ENCODE results near the gene BRMS1. TPM values are rescaled to one million over a fixed set of nuclear protein-coding genes. Genes with fewer than 3 reads are reported as not detected.

The BRMS1 gene
- total RNA-seq, 1 experiment from 2014 or later: 80.5 TPM

DNA sequence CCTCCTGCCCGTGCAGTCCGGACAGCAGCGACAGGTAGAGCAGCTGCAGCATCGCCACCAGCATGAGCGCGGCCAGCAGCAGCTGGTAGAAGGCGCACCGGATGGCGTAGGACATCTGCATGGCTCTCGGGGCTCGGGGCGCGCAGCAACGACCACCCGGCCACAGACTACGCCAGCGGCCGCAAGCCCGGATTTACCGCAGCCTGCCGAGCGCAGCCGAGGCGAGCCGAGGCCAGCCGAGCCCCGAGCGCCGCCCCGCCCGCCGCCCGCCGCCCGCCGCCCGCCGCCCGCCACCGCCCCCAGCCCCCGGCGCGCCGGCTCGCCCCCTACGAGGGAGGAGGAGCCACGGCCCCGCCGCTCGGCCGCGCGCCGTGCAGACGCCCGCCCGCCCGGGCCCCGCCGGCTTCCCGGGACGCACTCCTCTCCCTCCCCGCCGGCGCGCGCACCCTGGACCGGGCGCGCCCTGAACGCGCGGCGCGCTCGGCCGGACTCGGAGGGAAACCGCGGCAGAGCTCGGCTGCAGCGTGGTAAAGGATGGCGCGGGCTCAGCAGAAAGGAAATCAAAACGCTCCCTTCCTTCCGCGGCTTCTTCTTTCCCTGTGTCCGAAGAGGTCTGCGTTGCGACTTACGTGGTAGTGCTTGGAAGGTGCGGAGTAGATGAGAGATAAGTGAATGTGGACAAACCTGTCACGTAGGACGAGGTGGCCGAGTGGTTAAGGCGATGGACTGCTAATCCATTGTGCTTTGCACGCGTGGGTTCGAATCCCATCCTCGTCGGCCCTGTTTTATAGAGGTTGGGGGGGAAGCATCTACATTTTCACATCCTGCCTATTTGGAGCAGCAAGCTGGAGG lies 2.7 kb upstream of the BRMS1 start, which contains the start of gene B4GAT1:
Gene B4GAT1, minus strand, starts transcription at position 205 of the 852 bp plus-strand sequence. Its CDS starts 84 bp downstream, at position 121.
- CTCF ChIA-PET: interaction anchor here (1.0 to 1.8 kb wide), 2 partner anchors 35 to 36 kb away, joined by 4 to 5 read pairs; no protein-coding TSS in a partner anchor
- intact Hi-C loops (cut with micrococcal nuclease; ENCODE audit: unreplicated experiment) (no loop called here), in situ Hi-C loops (cut with HindIII; ENCODE audit: low pct_unique_long_range_greater_than_20kb, low sequenced_read_pairs) (no loop called here)
- H3K27ac ChIP-seq (ENCODE audit: low read length): peak within 1 kb of the TSS; percentile 79
- peaks cover 24% of the 10 kb centered on the region for H3K4me1 ChIP-seq (ENCODE audit: control insufficient read depth, insufficient read depth, low read length)
- BruUV-seq (replicated peaks): no TSS peak
- peak; percentile 99 for DNase-seq (ENCODE audit: low read depth, low spot score)
- H3K36me3 ChIP-seq (ENCODE audit: control insufficient read depth, insufficient read depth, low read length): peaks cover 3% of the 10 kb centered on the region; the same call in 1 of the 2 replicates
- TF ChIP-seq, protein P1, sequence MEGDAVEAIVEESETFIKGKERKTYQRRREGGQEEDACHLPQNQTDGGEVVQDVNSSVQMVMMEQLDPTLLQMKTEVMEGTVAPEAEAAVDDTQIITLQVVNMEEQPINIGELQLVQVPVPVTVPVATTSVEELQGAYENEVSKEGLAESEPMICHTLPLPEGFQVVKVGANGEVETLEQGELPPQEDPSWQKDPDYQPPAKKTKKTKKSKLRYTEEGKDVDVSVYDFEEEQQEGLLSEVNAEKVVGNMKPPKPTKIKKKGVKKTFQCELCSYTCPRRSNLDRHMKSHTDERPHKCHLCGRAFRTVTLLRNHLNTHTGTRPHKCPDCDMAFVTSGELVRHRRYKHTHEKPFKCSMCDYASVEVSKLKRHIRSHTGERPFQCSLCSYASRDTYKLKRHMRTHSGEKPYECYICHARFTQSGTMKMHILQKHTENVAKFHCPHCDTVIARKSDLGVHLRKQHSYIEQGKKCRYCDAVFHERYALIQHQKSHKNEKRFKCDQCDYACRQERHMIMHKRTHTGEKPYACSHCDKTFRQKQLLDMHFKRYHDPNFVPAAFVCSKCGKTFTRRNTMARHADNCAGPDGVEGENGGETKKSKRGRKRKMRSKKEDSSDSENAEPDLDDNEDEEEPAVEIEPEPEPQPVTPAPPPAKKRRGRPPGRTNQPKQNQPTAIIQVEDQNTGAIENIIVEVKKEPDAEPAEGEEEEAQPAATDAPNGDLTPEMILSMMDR (IDR thresholded peaks at IDR 0.05): no peak
- peak; percentile 50; the same call in 1 of the 2 replicates for TF ChIP-seq SIN3A (IDR thresholded peaks at IDR 0.05; ENCODE audit: borderline replicate concordance, insufficient read depth, low read depth, low read length)
- 0 out of 2 replicates have a peak, but pooled peaks have one; percentile 22 for TF ChIP-seq TCF7L2 (IDR thresholded peaks at IDR 0.05; ENCODE audit: low read depth, low read length)
- TF ChIP-seq, protein P2, sequence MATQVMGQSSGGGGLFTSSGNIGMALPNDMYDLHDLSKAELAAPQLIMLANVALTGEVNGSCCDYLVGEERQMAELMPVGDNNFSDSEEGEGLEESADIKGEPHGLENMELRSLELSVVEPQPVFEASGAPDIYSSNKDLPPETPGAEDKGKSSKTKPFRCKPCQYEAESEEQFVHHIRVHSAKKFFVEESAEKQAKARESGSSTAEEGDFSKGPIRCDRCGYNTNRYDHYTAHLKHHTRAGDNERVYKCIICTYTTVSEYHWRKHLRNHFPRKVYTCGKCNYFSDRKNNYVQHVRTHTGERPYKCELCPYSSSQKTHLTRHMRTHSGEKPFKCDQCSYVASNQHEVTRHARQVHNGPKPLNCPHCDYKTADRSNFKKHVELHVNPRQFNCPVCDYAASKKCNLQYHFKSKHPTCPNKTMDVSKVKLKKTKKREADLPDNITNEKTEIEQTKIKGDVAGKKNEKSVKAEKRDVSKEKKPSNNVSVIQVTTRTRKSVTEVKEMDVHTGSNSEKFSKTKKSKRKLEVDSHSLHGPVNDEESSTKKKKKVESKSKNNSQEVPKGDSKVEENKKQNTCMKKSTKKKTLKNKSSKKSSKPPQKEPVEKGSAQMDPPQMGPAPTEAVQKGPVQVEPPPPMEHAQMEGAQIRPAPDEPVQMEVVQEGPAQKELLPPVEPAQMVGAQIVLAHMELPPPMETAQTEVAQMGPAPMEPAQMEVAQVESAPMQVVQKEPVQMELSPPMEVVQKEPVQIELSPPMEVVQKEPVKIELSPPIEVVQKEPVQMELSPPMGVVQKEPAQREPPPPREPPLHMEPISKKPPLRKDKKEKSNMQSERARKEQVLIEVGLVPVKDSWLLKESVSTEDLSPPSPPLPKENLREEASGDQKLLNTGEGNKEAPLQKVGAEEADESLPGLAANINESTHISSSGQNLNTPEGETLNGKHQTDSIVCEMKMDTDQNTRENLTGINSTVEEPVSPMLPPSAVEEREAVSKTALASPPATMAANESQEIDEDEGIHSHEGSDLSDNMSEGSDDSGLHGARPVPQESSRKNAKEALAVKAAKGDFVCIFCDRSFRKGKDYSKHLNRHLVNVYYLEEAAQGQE (IDR thresholded peaks at IDR 0.05; ENCODE audit: insufficient read depth in 1 of 2, low read depth in 2 of 2, low read length in 1 of 2): peak in 1 of 2 experiments; percentile 52; a peak in 1 of 4 replicates
- TF ChIP-seq POLR2AphosphoS5 (IDR thresholded peaks at IDR 0.05; ENCODE audit: low read depth, low read length): peak; percentile 68; the same call in 1 of the 2 replicates
- H3K4me3 ChIP-seq (ENCODE audit: low read depth in 2 of 2, low read length in 2 of 2): peak within 1 kb of the TSS; percentile 71 to 91
- ATAC-seq: peak; percentile 77
- H3K9me3 ChIP-seq (ENCODE audit: control insufficient read depth, insufficient read depth, low read depth, low read length): no peaks in the 10 kb centered on the region
- POLR2A ChIA-PET: no interaction called here
- H3K27me3 ChIP-seq (ENCODE audit: control insufficient read depth, insufficient read depth, low read length): no peaks in the 10 kb centered on the region

DNA sequence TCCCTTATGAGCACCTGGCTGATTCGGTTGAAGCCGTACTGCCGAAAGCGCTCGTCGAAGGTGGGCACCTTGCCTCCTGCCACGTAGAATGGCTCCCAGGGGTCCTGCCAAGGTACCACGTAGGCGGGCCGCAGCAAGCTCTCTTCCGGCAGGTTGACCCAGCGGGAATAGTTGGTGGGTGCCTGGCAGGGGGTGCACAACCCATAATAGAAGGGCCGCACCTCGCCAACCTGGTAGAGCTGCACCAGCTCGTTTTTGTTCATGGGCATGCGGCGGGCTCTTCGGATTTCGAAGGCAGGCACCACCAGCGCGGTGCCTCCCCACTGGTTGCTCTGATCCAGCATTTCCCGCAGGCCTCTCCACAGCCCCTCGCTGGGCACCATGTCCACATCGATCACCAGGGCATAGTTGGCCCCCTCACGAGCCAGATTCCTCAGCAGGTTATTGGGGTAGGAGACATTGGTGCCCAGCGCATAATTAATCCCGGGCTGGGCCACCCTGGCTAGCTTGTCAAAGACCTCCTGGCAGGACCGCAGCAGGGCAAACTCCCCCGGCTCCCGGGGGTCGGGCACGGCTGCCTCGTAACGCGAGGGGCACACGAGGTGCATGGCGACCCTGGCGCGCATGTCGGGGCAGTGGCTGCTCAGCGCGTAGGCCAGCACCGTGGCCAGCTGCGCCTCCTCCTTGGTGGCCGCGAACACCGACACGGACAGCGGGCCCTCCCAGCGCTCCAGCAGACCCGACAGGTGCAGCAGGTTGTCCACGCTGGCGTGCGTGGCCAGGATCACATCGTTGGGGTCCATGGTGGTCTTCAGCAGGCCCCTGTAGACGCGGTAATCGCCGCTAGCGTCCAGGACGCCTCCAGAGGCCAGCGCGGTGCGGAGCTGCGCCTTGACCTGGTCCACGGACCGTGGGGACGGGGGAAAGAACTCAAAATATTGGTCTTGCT lies 1.8 kb upstream of the BRMS1 start:
- ATAC-seq: no peak
- POLR2A ChIA-PET: interaction anchor here (1.0 kb wide), 1 partner anchor 24 kb away, joined by 8 read pairs; no protein-coding TSS in a partner anchor

More for the DNA sequence above, 1.8 kb upstream of the BRMS1 start:
- Histone ChIP-seq H3K4me3 (ENCODE audit: low read depth in 2 of 2, low read length in 2 of 2) (peak overlapping the region; percentile 71 to 91), H3K9me3 (ENCODE audit: control insufficient read depth, insufficient read depth, low read depth, low read length) (no peaks in the 10 kb centered on the region), H3K27ac (ENCODE audit: low read length) (peak overlapping the region; percentile 79), H3K27me3 (ENCODE audit: control insufficient read depth, insufficient read depth, low read length) (no peaks in the 10 kb centered on the region), H3K36me3 (ENCODE audit: control insufficient read depth, insufficient read depth, low read length) (peaks cover 3% of the 10 kb centered on the region; the same call in 1 of the 2 replicates), H3K4me1 (ENCODE audit: control insufficient read depth, insufficient read depth, low read length) (peaks cover 24% of the 10 kb centered on the region)
- CTCF ChIA-PET: interaction anchor here (1.0 to 1.8 kb wide), 2 partner anchors 35 to 36 kb away, joined by 4 to 5 read pairs; no protein-coding TSS in a partner anchor
- in situ Hi-C loops (cut with HindIII; ENCODE audit: low pct_unique_long_range_greater_than_20kb, low sequenced_read_pairs) (no loop called here), intact Hi-C loops (cut with micrococcal nuclease; ENCODE audit: unreplicated experiment) (no loop called here)
- TF ChIP-seq, protein P2 (IDR thresholded peaks at IDR 0.05; ENCODE audit: insufficient read depth in 1 of 2, low read depth in 2 of 2, low read length in 1 of 2): peak in 1 of 2 experiments; percentile 68; a peak in 1 of 4 replicates
- TF ChIP-seq, protein P1 (IDR thresholded peaks at IDR 0.05): no peak
- TF ChIP-seq SIN3A (IDR thresholded peaks at IDR 0.05; ENCODE audit: borderline replicate concordance, insufficient read depth, low read depth, low read length): no peak
- no TSS peak for BruUV-seq (replicated peaks)
- no peak for DNase-seq (ENCODE audit: low read depth, low spot score)
